NCI-H1417 treated with DMSO at 0.1 percent for 48 hours (cell line): ENCODE measurements around the gene CARNS1.

ENCODE experiments used
- DNase-seq: peaks from one replicate; lab custom pipeline; 2025; lab: John Stamatoyannopoulos, UW

Gene CARNS1

GRCh38 chr11:67441098-67441563 is 25.7 kb downstream of the CARNS1 start:
- DNase-seq, result no peak

GRCh38 chr11:67441731-67442351 is 26.4 kb downstream of the CARNS1 start:
- no peak for DNase-seq

- DNase-seq, result no peak
These were observed 27.3 kb downstream of the CARNS1 start for GRCh38 chr11:67442504-67443404.

- no peak for DNase-seq
These were observed 30.0 kb downstream of the CARNS1 start for GRCh38 chr11:67445515-67445914.

- no peak for DNase-seq
These were observed 32.7 kb downstream of the CARNS1 start for GRCh38 chr11:67448220-67448609.

GRCh38 chr11:67449116-67449844 is 33.8 kb downstream of the CARNS1 start:
- no peak for DNase-seq

GRCh38 chr11:67450796-67451657 is 35.5 kb downstream of the CARNS1 start:
- DNase-seq, result no peak

- no peak for DNase-seq
These were observed 36.1 kb downstream of the CARNS1 start for GRCh38 chr11:67451658-67451976.

- no peak for DNase-seq
These were observed 36.9 kb downstream of the CARNS1 start, which contains the start of gene GPR152 for GRCh38 chr11:67452141-67452952. Gene GPR152, minus strand, starts transcription at chr11:67452729. Its CDS starts 5 bp downstream, at chr11:67452724.

- no peak for DNase-seq
These were observed 38.6 kb downstream of the CARNS1 start for GRCh38 chr11:67453816-67454732.

- no peak for DNase-seq
These were observed 39.6 kb downstream of the CARNS1 start, which contains the start of gene CABP4 for GRCh38 chr11:67455054-67455453. Gene CABP4, plus strand, starts transcription at chr11:67455354. Its CDS starts 70 bp downstream, at chr11:67455424.

GRCh38 chr11:67456068-67456705 is 40.7 kb downstream of the CARNS1 start:
- no peak for DNase-seq

GRCh38 chr11:67457453-67457852 is 42.0 kb downstream of the CARNS1 start:
- DNase-seq, result no peak

- DNase-seq, result no peak
These were observed 42.8 kb downstream of the CARNS1 start for GRCh38 chr11:67458266-67458665.

- no peak for DNase-seq
These were observed 47.7 kb downstream of the CARNS1 start for GRCh38 chr11:67463186-67463585.

- no peak for DNase-seq
These were observed 48.4 kb downstream of the CARNS1 start for GRCh38 chr11:67463680-67464410.

GRCh38 chr11:67464411-67465188 is 49.1 kb downstream of the CARNS1 start:
- DNase-seq, result peak; percentile 72

- DNase-seq, result no peak
These were observed 49.7 kb downstream of the CARNS1 start for GRCh38 chr11:67465189-67465510.
